Esophagus squamous epithelium (tissue), 5 donors: Measurements from ENCODE around the gene PCDHGC3. TPM values are rescaled to one million over a fixed set of nuclear protein-coding genes. Genes with fewer than 3 reads are reported as not detected.
A peak's percentile ranks its signal among the peaks of the same experiment; 100 is the strongest.

Experiments used
- DNase-seq: peaks from one replicate; lab custom pipeline; 2025; lab: John Stamatoyannopoulos, UW
- H3K27ac ChIP-seq, 4 donors: fragments of 200-600 bp; sonication (generic); one replicate each; pipeline ENCODE4 v1.5.1; 2016 to 2019; ENCODE audit warnings: mild to moderate bottlenecking in 1 of 4
- H3K27me3 ChIP-seq, 4 donors: fragments of 200-600 bp; sonication (generic); 1 replicate in 3 of 4; 2 replicates in 1 of 4; pipeline versions ENCODE4 v1.5.1 to v1.6.0; 2017 to 2021; ENCODE audit warnings: antibody characterized with exemption in 1 of 4
- H3K36me3 ChIP-seq, 3 donors: fragments of 200-600 bp; sonication (generic); one replicate each; pipeline ENCODE4 v1.5.1; 2016 to 2019
- H3K4me1 ChIP-seq, 3 donors: fragments of 200-600 bp; sonication (generic); one replicate each; pipeline ENCODE4 v1.5.1; 2017 to 2019
- H3K4me3 ChIP-seq, 4 donors: fragments of 200-600 bp; sonication (generic); 1 replicate in 3 of 4; 2 replicates in 1 of 4; pipeline ENCODE4 v1.5.1; 2016 to 2019; ENCODE audit warnings: mild to moderate bottlenecking in 2 of 4, moderate library complexity in 1 of 4
- H3K9me3 ChIP-seq, 3 donors: fragments of 200-600 bp; sonication (generic); one replicate each; pipeline ENCODE4 v1.5.1; 2016 to 2019
- CTCF ChIP-seq, 6 experiments: fragments of 450-650 bp in 4 of 6; fragments of 200-600 bp in 2 of 6; sonication (generic) in 2 of 6; IDR thresholded peaks; one replicate each; pipeline ENCODE4 v1.5.1; 2016 to 2019; ENCODE audit warnings: antibody characterized with exemption in 6 of 6, mild to moderate bottlenecking in 4 of 6, moderate library complexity in 4 of 6
- POLR2A ChIP-seq, 4 donors: fragments of 450-650 bp; IDR thresholded peaks; one replicate each; pipeline ENCODE4 v1.6.1; 2017; ENCODE audit warnings: antibody characterized with exemption in 4 of 4, mild to moderate bottlenecking in 4 of 4, moderate library complexity in 3 of 4
- WGBS, 2 donors: methylation state at CpG; one replicate each; pipeline ENCODE4 v1.1.5; 2018; 5-methylcytosine and 5-hydroxymethylcytosine counted together
- intact Hi-C: fragments of 100-400 bp; cut with DNase I; formaldehyde crosslinking; loops from one replicate; pipeline ENCODE4 v1.15.0; 2022
- total RNA-seq, 4 donors: library from RNA; depleted of rRNA; stranded (reverse); fragments of >200 nt; gene quantifications; one replicate each; pipeline ENCODE4 v1.1.0, GENCODE V29; 2016
- donor health status: DM: yes; HTN: yes; CAD: no.

The PCDHGC3 gene
- total RNA-seq, 4 donors from 2014 or later: 36.6 to 52.5 (median 38.6) TPM

- Histone ChIP-seq H3K9me3 (no peaks in the 10 kb centered on the region), H3K27ac (peak overlapping the region in 3 of 4 donors; percentile 46 to 95 (median 94)), H3K27me3 (no peaks in the 10 kb centered on the region), H3K4me1 (peaks cover 21 to 84% (median 53%) of the 10 kb centered on the region in 3 donors), H3K4me3 (no peak overlapping the region), H3K36me3 (peaks cover 0 to 62% (median 0%) of the 10 kb centered on the region in 3 donors)
- TF ChIP-seq CTCF (IDR thresholded peaks at IDR 0.05): no peak
- peak in 1 of 4 donors; percentile 20 for TF ChIP-seq POLR2A (IDR thresholded peaks at IDR 0.05)
- DNase-seq: no peak
- 80 to 94% methylated on average over 6 to 9 of the region's 14 CpGs for WGBS, 2 donors
- intact Hi-C loops: loop anchor here (5.0 kb wide), 1 partner anchor 34 kb away; the partner anchor contains the start of gene PCDHGC3
These were observed 35.3 kb downstream of the PCDHGC3 start for GRCh38 chr5:141510850-141511601.

DNA sequence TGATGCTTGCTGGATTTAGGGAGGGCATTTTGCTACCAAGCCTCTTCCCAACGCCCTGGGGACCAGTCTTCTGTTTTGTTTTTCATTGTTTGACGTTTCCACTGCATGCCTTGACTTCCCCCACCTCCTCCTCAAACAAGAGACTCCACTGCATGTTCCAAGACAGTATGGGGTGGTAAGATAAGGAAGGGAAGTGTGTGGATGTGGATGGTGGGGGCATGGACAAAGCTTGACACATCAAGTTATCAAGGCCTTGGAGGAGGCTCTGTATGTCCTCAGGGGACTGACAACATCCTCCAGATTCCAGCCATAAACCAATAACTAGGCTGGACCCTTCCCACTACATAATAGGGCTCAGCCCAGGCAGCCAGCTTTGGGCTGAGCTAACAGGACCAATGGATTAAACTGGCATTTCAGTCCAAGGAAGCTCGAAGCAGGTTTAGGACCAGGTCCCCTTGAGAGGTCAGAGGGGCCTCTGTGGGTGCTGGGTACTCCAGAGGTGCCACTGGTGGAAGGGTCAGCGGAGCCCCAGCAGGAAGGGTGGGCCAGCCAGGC is 36.1 kb downstream of the PCDHGC3 start:
- intact Hi-C loops: loop anchor here (5.0 kb wide), 1 partner anchor 35 kb away; the partner anchor contains the start of gene PCDHGC3
- Histone ChIP-seq H3K4me1 (peaks cover 21 to 87% (median 59%) of the 10 kb centered on the region in 3 donors), H3K4me3 (peak overlapping the region in 2 of 4 donors; percentile 66 to 76), H3K27me3 (no peaks in the 10 kb centered on the region), H3K27ac (peak overlapping the region; percentile 86 to 95 (median 94)), H3K36me3 (peaks cover 0 to 62% (median 5%) of the 10 kb centered on the region in 3 donors), H3K9me3 (no peaks in the 10 kb centered on the region)
- TF ChIP-seq POLR2A (IDR thresholded peaks at IDR 0.05) (no peak), CTCF (IDR thresholded peaks at IDR 0.05) (no peak)
- 31 to 60% methylated on average over 2 to 3 of the region's 4 CpGs for WGBS, 2 donors
- DNase-seq: no peak

DNA sequence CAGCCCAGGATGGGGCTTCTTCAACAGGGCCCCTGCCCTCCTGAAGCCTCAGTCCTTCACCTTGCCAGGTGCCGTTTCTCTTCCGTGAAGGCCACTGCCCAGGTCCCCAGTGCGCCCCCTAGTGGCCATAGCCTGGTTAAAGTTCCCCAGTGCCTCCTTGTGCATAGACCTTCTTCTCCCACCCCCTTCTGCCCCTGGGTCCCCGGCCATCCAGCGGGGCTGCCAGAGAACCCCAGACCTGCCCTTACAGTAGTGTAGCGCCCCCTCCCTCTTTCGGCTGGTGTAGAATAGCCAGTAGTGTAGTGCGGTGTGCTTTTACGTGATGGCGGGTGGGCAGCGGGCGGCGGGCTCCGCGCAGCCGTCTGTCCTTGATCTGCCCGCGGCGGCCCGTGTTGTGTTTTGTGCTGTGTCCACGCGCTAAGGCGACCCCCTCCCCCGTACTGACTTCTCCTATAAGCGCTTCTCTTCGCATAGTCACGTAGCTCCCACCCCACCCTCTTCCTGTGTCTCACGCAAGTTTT is 36.7 kb downstream of the PCDHGC3 start:
- peak; percentile 72 to 87 (median 83) for TF ChIP-seq CTCF (IDR thresholded peaks at IDR 0.05)
- no peak for TF ChIP-seq POLR2A (IDR thresholded peaks at IDR 0.05)
- peak overlapping the region; percentile 42 to 76 (median 64) for H3K4me3 ChIP-seq
- no peaks in the 10 kb centered on the region for H3K27me3 ChIP-seq
- 2 to 6% methylated on average over 22 to 26 of the region's 28 CpGs for WGBS, 2 donors
- intact Hi-C loops: loop anchor here (5.0 kb wide), 1 partner anchor 35 kb away; the partner anchor contains the start of gene PCDHGC3
- peak overlapping the region; percentile 86 to 95 (median 94) for H3K27ac ChIP-seq
- H3K9me3 ChIP-seq: no peaks in the 10 kb centered on the region
- H3K4me1 ChIP-seq: peaks cover 21 to 87% (median 54%) of the 10 kb centered on the region in 3 donors
- H3K36me3 ChIP-seq: peaks cover 0 to 62% (median 8%) of the 10 kb centered on the region in 3 donors
- no peak for DNase-seq

GRCh38 chr5:141512911-141513626 is 37.3 kb downstream of the PCDHGC3 start:
- no peak for DNase-seq
- Histone ChIP-seq H3K36me3 (peaks cover 0 to 62% (median 8%) of the 10 kb centered on the region in 3 donors), H3K4me1 (peaks cover 21 to 87% (median 52%) of the 10 kb centered on the region in 3 donors), H3K27me3 (no peaks in the 10 kb centered on the region), H3K9me3 (no peaks in the 10 kb centered on the region), H3K4me3 (peak overlapping the region; percentile 42 to 76 (median 64)), H3K27ac (peak overlapping the region; percentile 86 to 95 (median 94))
- whole genome bisulfite sequencing, 2 donors: 0% methylated on average over 3 to 18 of the region's 43 CpGs
- intact Hi-C loops: loop anchor here (5.0 kb wide), 1 partner anchor 36 kb away; the partner anchor contains the start of gene PCDHGC3
- TF ChIP-seq POLR2A (IDR thresholded peaks at IDR 0.05) (no peak), CTCF (IDR thresholded peaks at IDR 0.05) (no peak)
